GM13977 (cell line): ENCODE data around the gene PLEK2.
"Not testable (repeated sequence)": the region's sequence is repeated elsewhere in the genome, so short reads cannot be mapped to it uniquely, and the experiment has no call there.

ENCODE experiments used
- DNase-seq: peaks from one replicate; pipeline ENCODE4 v3.0.0; 2012; ENCODE audit warnings: low spot score
- CTCF ChIP-seq: IDR thresholded peaks from 2 replicates; pipeline ENCODE4 v1.5.1; 2012; ENCODE audit warnings: mild to moderate bottlenecking, control low read depth; ENCODE audit not compliant: insufficient read depth; ENCODE audit errors: extremely low read depth, missing control alignments
- in situ Hi-C: fragments of 300-500 bp; cut with MboI; formaldehyde crosslinking; loops from one replicate; pipeline ENCODE4 v1.12.0; 2022; ENCODE audit warnings: low sequenced_read_pairs, low pct_unique_long_range_greater_than_20kb, mixed read lengths, inconsistent platforms; ENCODE audit not compliant: unreplicated experiment

The PLEK2 gene

GRCh38 chr14:67421356-67422224 lies 9.6 kb upstream of the PLEK2 start:
- no peak for DNase-seq
- in situ Hi-C loops, result loop anchor here (10.0 kb wide), 1 partner anchor 143 kb away; no protein-coding TSS in a partner anchor
- TF ChIP-seq CTCF, result no peak

- peak; percentile 64 for TF ChIP-seq CTCF
- DNase-seq, result no peak
- in situ Hi-C loops, result loop anchor here (10.0 kb wide), 1 partner anchor 145 kb away; no protein-coding TSS in a partner anchor
Observed at GRCh38 chr14:67420102-67420739, 8.3 kb upstream of the PLEK2 start.

- TF ChIP-seq CTCF, result no peak
- in situ Hi-C loops, result no loop called here
- DNase-seq, result no peak
Observed at GRCh38 chr14:67418401-67419191, 6.6 kb upstream of the PLEK2 start.

GRCh38 chr14:67417633-67418032 lies 5.7 kb upstream of the PLEK2 start:
- no peak for TF ChIP-seq CTCF
- DNase-seq, result no peak
- in situ Hi-C loops, result no loop called here

- DNase-seq, result no peak
- in situ Hi-C loops, result no loop called here
- no peak for TF ChIP-seq CTCF
Observed at GRCh38 chr14:67416810-67417209, 4.8 kb upstream of the PLEK2 start.

GRCh38 chr14:67416085-67416484 lies 4.1 kb upstream of the PLEK2 start:
- TF ChIP-seq CTCF, result no peak
- in situ Hi-C loops, result no loop called here
- DNase-seq, result no peak

- in situ Hi-C loops, result not testable (repeated sequence)
Observed at GRCh38 chr14:67415610-67416009, 3.6 kb upstream of the PLEK2 start.

More at GRCh38 chr14:67415610-67416009, 3.6 kb upstream of the PLEK2 start:
- not testable (repeated sequence) for DNase-seq
